Smooth muscle cell (in vitro differentiated cells): ENCODE results near the gene DELE1. TPM values are rescaled to one million over a fixed set of nuclear protein-coding genes. Genes with fewer than 3 reads are reported as not detected.

Source experiments
- DNase-seq: peaks from one replicate; lab custom pipeline; 2025; ENCODE audit not compliant: unreplicated experiment; lab: John Stamatoyannopoulos, UW
- H2AFZ ChIP-seq: fragments of 200-600 bp; sonication (generic); 2 replicates; pipeline ENCODE4 v1.6.0; 2016; ENCODE audit warnings: antibody characterized with exemption, low read depth, mild to moderate bottlenecking
- H3F3A ChIP-seq: fragments of 200-600 bp; sonication (generic); 2 replicates; pipeline ENCODE4 v1.6.0; 2017; ENCODE audit warnings: antibody characterized with exemption, low read depth
- H3K27ac ChIP-seq: fragments of 200-600 bp; sonication (generic); 2 replicates; pipeline ENCODE4 v1.5.1; 2016; ENCODE audit warnings: low read depth, mild to moderate bottlenecking
- H3K27me3 ChIP-seq: fragments of 200-600 bp; sonication (generic); 2 replicates; pipeline ENCODE4 v1.6.1; 2016; ENCODE audit warnings: low read depth, mild to moderate bottlenecking
- H3K36me3 ChIP-seq: fragments of 200-600 bp; sonication (generic); 2 replicates; pipeline ENCODE4 v1.5.1; 2016; ENCODE audit warnings: low read depth
- H3K4me1 ChIP-seq: fragments of 200-600 bp; sonication (generic); 2 replicates; pipeline ENCODE4 v1.5.1; 2016; ENCODE audit warnings: low read depth
- H3K4me2 ChIP-seq: fragments of 200-600 bp; sonication (generic); 2 replicates; pipeline ENCODE4 v1.6.0; 2016; ENCODE audit warnings: mild to moderate bottlenecking
- H3K4me3 ChIP-seq: fragments of 200-600 bp; sonication (generic); 2 replicates; pipeline ENCODE4 v1.5.1; 2016; ENCODE audit warnings: mild to moderate bottlenecking
- H3K79me2 ChIP-seq: fragments of 200-600 bp; sonication (generic); 2 replicates; pipeline ENCODE4 v1.6.0; 2016; ENCODE audit warnings: low read depth, mild to moderate bottlenecking
- H3K9ac ChIP-seq: fragments of 200-600 bp; sonication (generic); 2 replicates; pipeline ENCODE4 v1.6.0; 2016; ENCODE audit warnings: low read depth
- H3K9me3 ChIP-seq: fragments of 200-600 bp; sonication (generic); replicated peaks from 2 replicates; pipeline ENCODE4 v1.5.1; 2016; ENCODE audit warnings: low read depth
- H4K20me1 ChIP-seq: fragments of 200-600 bp; sonication (generic); 2 replicates; pipeline ENCODE4 v1.6.0; 2016; ENCODE audit warnings: low read depth
- CTCF ChIP-seq: fragments of 200-600 bp; sonication (generic); IDR thresholded peaks from 2 replicates; pipeline ENCODE4 v1.5.1; 2017; ENCODE audit warnings: borderline replicate concordance, mild to moderate bottlenecking, antibody characterized with exemption; ENCODE audit not compliant: insufficient read depth, poor library complexity, severe bottlenecking
- WGBS: methylation state at CpG from one replicate; pipeline ENCODE4 v1.1.7; 2016; ENCODE audit warnings: low lambda C conversion rate; 5-methylcytosine and 5-hydroxymethylcytosine counted together
- polyA plus RNA-seq: library from polyadenylated mRNA; unstranded; fragments of >200 nt; fragmentation: Nextera tagmentation; extraction: Ambion mirVana; gene quantifications from 2 replicates; pipeline ENCODE4 v1.2.1, GENCODE V29; 2016
- total RNA-seq: library from RNA; depleted of rRNA; stranded (reverse); fragments of >200 nt; gene quantifications from 2 replicates; pipeline ENCODE4 v1.2.3, GENCODE V29; 2014

The DELE1 gene
- total and polyA plus RNA-seq, 2 experiments from 2014 or later = 20.7 to 32.0 TPM

GRCh38 chr5:141877356-141878185, 46.1 kb upstream of the DELE1 start:
- Histone ChIP-seq H2AFZ (peak overlapping the region; percentile 62), H3K27ac (no peak overlapping the region), H3K9ac (no peak overlapping the region), H3K79me2 (no peaks in the 10 kb centered on the region), H3K36me3 (no peaks in the 10 kb centered on the region), H3K4me1 (peaks cover 50% of the 10 kb centered on the region), H3K9me3 (no peaks in the 10 kb centered on the region), H3K4me2 (peak overlapping the region; percentile 97), H3K4me3 (peak overlapping the region; percentile 67), H3F3A (no peaks in the 10 kb centered on the region), H4K20me1 (no peaks in the 10 kb centered on the region), H3K27me3 (peaks cover 61% of the 10 kb centered on the region)
- 2% methylated on average over 41 of the region's 55 CpGs for WGBS
- no peak for TF ChIP-seq CTCF
- DNase-seq = no peak

GRCh38 chr5:141878186-141878710, 45.4 kb upstream of the DELE1 start, which contains the start of gene PCDH1:
TSS of gene PCDH1 (minus strand) at chr5:141878410. CDS start at chr5:141878262, 148 bp downstream.
- Histone ChIP-seq H3K27me3 (peaks cover 65% of the 10 kb centered on the region), H2AFZ (peak within 1 kb of the TSS; percentile 62), H3K9ac (no peak within 1 kb of the TSS), H3K27ac (no peak within 1 kb of the TSS), H3K36me3 (no peaks in the 10 kb centered on the region), H3K4me1 (peaks cover 54% of the 10 kb centered on the region), H3K4me3 (peak within 1 kb of the TSS; percentile 67), H4K20me1 (no peaks in the 10 kb centered on the region), H3K4me2 (peak within 1 kb of the TSS; percentile 97), H3F3A (no peaks in the 10 kb centered on the region), H3K9me3 (no peaks in the 10 kb centered on the region), H3K79me2 (no peaks in the 10 kb centered on the region)
- WGBS = 5% methylated on average over 12 of the region's 63 CpGs
- DNase-seq = no peak
- TF ChIP-seq CTCF = no peak

DNA sequence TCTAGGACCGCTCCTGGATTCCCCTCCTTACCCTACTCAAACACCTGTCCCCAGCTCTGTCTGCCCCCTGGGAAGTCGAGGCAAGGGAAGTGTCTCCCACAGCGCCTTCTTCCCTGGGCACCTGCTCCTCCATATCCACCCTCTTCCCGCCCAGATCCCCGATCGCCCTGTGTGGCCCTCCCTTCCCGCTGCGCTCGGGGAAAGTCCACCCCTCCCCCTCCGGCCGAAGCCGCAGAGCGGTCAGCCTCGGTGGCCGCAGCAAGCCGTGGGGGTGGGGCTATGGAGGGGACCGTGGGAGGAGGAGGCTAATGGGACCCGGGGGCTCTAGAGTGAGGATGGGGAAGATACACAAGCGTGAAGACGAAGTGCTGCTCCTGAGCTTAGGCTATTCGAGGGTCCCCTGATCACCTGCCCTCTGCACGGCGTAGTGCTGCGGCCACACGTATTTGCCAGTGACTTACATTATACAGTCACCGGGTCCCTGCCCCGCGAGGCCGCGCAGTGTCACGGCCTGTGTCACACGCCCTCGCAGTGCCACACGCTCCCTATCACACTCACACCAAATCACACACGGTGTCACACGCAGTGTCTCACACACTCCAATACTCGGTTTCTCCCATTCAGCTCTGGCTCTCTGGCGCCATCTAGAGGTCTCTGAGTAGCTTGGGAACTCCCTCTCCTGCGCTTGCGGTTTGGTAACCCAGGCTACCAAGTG, 44.8 kb upstream of the DELE1 start:
- WGBS = under 1% methylated on average over 37 of the region's 40 CpGs
- Histone ChIP-seq H3F3A (no peaks in the 10 kb centered on the region), H4K20me1 (no peaks in the 10 kb centered on the region), H3K9ac (no peak overlapping the region), H3K4me2 (peak overlapping the region; percentile 97), H3K36me3 (no peaks in the 10 kb centered on the region), H3K4me3 (peak overlapping the region; percentile 67), H3K79me2 (no peaks in the 10 kb centered on the region), H3K27me3 (peaks cover 68% of the 10 kb centered on the region), H3K4me1 (peaks cover 58% of the 10 kb centered on the region), H3K9me3 (no peaks in the 10 kb centered on the region), H2AFZ (no peak overlapping the region), H3K27ac (no peak overlapping the region)
- TF ChIP-seq CTCF = peak; percentile 97
- peak; percentile 56 for DNase-seq
